ENCODE measurements around the gene NUCKS1. TPM values are rescaled to one million over a fixed set of nuclear protein-coding genes. Genes with fewer than 3 reads are reported as not detected.

NUCKS1 gene
- total and polyA plus RNA-seq, 2 of the 13 experiments (the other 11 are each of a cell fraction or from before 2014, with no cell fraction given): 35.5 to 117 TPM

DNA sequence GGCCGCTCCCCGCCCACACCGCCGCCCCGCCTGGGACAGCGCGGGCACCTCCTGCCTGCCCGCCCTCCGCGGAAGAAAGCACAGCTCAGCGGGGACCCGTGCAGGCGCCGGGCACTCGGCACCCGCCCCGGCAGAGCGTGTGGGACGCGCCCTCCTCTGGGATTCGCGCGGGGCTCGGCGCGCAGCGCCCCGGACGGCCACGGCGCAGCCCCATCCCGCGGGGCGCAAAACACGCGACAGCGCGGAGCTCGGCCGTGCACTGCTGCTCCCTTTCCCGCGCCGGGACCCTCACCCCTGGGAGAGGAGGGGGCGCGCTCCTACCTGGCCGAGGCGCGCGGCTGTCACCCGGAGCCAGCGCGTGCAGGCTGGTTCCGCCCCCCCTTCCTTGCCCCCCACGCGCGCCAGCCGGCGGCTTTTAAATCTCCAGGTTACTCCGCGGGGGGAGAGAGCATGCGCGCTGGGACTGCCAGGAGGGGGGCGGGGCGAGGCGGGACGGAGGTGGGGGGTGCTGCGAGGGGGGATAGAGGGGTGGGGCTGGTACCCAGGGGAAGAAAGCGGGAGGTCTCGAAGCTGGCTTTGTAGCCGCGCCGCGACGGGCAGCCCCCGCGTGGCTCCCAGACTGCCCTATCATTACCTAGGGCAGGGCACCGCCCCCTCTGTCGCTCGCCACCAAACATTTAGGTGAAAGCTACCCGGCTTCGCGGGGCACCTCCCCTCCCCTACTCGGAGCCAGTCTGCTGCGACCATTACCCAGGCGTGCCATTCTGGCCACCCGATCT, 69.7 kb downstream of the NUCKS1 start, which contains the start of gene SLC45A3 (continued):
- TF ChIP-seq ZSCAN25 (CRISPR knock-in tag; IDR thresholded peaks at IDR 0.05): 0 out of 2 replicates have a peak, but pooled peaks have one; percentile 19
- peak; percentile 59; the same call in 1 of the 2 replicates for TF ChIP-seq RBFOX2 (IDR thresholded peaks at IDR 0.05; ENCODE audit: low read depth, low read length)
- peak; percentile 54 for TF ChIP-seq HDAC1 (CRISPR knock-in tag; IDR thresholded peaks at IDR 0.05)
- TF ChIP-seq ZNF687 (CRISPR knock-in tag; IDR thresholded peaks at IDR 0.05): peak; percentile 64
- TF ChIP-seq, protein P1, sequence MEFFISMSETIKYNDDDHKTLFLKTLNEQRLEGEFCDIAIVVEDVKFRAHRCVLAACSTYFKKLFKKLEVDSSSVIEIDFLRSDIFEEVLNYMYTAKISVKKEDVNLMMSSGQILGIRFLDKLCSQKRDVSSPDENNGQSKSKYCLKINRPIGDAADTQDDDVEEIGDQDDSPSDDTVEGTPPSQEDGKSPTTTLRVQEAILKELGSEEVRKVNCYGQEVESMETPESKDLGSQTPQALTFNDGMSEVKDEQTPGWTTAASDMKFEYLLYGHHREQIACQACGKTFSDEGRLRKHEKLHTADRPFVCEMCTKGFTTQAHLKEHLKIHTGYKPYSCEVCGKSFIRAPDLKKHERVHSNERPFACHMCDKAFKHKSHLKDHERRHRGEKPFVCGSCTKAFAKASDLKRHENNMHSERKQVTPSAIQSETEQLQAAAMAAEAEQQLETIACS (CRISPR knock-in tag; IDR thresholded peaks at IDR 0.05): peak; percentile 32; the same call in 1 of the 2 replicates
- TF ChIP-seq ZNF24 (IDR thresholded peaks at IDR 0.05): no peak
- TF ChIP-seq HNRNPH1 (optimal IDR thresholded peaks at IDR 0.05; ENCODE audit: low read depth, low read length): no peak
- peak; percentile 55 for TF ChIP-seq ZMYM4 (CRISPR knock-in tag; IDR thresholded peaks at IDR 0.05)
- TF ChIP-seq ZNF761 (CRISPR knock-in tag; conservative IDR thresholded peaks at IDR 0.05): no peak
- TF ChIP-seq KLF9 (CRISPR knock-in tag; IDR thresholded peaks at IDR 0.05; ENCODE audit: low read depth): no peak
- TF ChIP-seq, protein P2, sequence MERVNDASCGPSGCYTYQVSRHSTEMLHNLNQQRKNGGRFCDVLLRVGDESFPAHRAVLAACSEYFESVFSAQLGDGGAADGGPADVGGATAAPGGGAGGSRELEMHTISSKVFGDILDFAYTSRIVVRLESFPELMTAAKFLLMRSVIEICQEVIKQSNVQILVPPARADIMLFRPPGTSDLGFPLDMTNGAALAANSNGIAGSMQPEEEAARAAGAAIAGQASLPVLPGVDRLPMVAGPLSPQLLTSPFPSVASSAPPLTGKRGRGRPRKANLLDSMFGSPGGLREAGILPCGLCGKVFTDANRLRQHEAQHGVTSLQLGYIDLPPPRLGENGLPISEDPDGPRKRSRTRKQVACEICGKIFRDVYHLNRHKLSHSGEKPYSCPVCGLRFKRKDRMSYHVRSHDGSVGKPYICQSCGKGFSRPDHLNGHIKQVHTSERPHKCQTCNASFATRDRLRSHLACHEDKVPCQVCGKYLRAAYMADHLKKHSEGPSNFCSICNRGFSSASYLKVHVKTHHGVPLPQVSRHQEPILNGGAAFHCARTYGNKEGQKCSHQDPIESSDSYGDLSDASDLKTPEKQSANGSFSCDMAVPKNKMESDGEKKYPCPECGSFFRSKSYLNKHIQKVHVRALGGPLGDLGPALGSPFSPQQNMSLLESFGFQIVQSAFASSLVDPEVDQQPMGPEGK (CRISPR knock-in tag; IDR thresholded peaks at IDR 0.05): peak; percentile 53
- TF ChIP-seq SMARCC2 (IDR thresholded peaks at IDR 0.05): no peak
- no peak for TF ChIP-seq ZNF333 (CRISPR knock-in tag; IDR thresholded peaks at IDR 0.05; ENCODE audit: borderline replicate concordance)
- TF ChIP-seq, protein P3, sequence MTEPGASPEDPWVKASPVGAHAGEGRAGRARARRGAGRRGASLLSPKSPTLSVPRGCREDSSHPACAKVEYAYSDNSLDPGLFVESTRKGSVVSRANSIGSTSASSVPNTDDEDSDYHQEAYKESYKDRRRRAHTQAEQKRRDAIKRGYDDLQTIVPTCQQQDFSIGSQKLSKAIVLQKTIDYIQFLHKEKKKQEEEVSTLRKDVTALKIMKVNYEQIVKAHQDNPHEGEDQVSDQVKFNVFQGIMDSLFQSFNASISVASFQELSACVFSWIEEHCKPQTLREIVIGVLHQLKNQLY (CRISPR knock-in tag; IDR thresholded peaks at IDR 0.05): no peak
- no peak for TF ChIP-seq CCDC6 (CRISPR knock-in tag; IDR thresholded peaks at IDR 0.05)
- no peak for TF ChIP-seq PCBP1 (IDR thresholded peaks at IDR 0.05; ENCODE audit: borderline replicate concordance, low read depth, low read length)
- no peak for TF ChIP-seq ATF1 (CRISPR knock-in tag; IDR thresholded peaks at IDR 0.05)
- TF ChIP-seq GMEB2 (CRISPR knock-in tag; IDR thresholded peaks at IDR 0.05; ENCODE audit: low read depth): no peak
- TF ChIP-seq KDM5B (CRISPR knock-in tag; IDR thresholded peaks at IDR 0.05; ENCODE audit: borderline replicate concordance): 0 out of 2 replicates have a peak, but pooled peaks have one; percentile 28
- 0 out of 2 replicates have a peak, but pooled peaks have one; percentile 41 for TF ChIP-seq ZNF253 (CRISPR knock-in tag; IDR thresholded peaks at IDR 0.05; ENCODE audit: borderline replicate concordance)

Data from HepG2 (cell line).